Measurements from ENCODE around the gene AGPAT4. TPM values are rescaled to one million over a fixed set of nuclear protein-coding genes. Genes with fewer than 3 reads are reported as not detected.

Gene AGPAT4
- total RNA-seq, 1 experiment from 2014 or later, result 15.5 TPM

DNA sequence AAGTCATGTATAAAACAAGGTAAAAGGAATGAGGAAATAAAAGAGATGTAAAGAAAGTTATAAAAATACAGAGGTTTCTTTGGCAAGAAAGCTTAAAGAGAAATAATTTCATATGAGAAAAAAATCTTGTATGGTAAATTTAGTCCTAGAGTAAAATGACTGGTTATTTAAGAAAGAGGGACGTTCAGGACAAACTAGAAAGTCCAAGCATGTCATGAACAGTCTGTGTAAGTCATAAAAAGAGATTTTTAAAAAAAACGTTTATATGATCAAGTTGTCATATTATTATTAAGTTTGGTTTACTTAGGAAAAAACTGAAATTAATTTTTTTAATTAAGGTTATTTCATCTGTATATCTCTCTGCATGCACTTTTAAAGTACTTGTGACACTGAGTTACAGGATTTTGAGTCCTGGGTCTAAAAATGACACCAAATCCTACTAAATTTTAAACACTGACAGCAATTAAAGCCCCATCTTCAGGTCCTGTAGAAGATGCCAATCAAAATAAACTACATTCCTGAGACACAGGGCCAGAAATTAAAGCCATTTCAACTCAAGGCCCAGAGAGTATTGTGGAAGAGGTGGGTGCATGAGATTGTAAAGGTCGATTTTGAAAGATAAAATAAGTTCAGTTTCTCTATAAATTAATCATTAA lies 62.4 kb downstream of the AGPAT4 start:
- RAD21 ChIA-PET (ENCODE audit: low non-redundant PET in 1 of 2, low total read pairs in 2 of 2, uncharacterized antibody in 2 of 2, unreplicated experiment in 2 of 2), result no interaction called here
- H3K27me3 ChIP-seq (ENCODE audit: insufficient read depth, low read length), result no peaks in the 10 kb centered on the region
- ATAC-seq, result no peak
- no peaks in the 10 kb centered on the region for H3K4me1 ChIP-seq (ENCODE audit: control insufficient read depth in 1 of 2, insufficient read depth in 2 of 2, low read length in 2 of 2)
- DNase-seq (ENCODE audit: low read depth, low spot score), result peak; percentile 26
- H3K4me2 ChIP-seq (ENCODE audit: low read length), result no peak overlapping the region
- BruUV-seq (replicated peaks), result no TSS peak
- H3K9me3 ChIP-seq (ENCODE audit: control insufficient read depth in 1 of 2, insufficient read depth in 1 of 2, low read depth in 1 of 2, low read length in 2 of 2), result peaks cover 15 to 17% of the 10 kb centered on the region in 2 experiments; a peak in 2 of 4 replicates
- H3K9ac ChIP-seq (ENCODE audit: low read length), result no peak overlapping the region
- H3K36me3 ChIP-seq (ENCODE audit: control insufficient read depth in 1 of 2, insufficient read depth in 2 of 2, low read length in 2 of 2), result no peaks in the 10 kb centered on the region; a peak in 1 of 4 replicates
- intact Hi-C loops (cut with micrococcal nuclease), result no loop called here
- no peaks in the 10 kb centered on the region for H4K20me1 ChIP-seq (ENCODE audit: insufficient read depth)
- TF ChIP-seq RAD21 (IDR thresholded peaks at IDR 0.05; ENCODE audit: low read depth), result no peak
- peak; percentile 47; the same call in 1 of the 2 replicates for TF ChIP-seq CBX3 (IDR thresholded peaks at IDR 0.05; ENCODE audit: low read depth)
- TF ChIP-seq, protein P1, sequence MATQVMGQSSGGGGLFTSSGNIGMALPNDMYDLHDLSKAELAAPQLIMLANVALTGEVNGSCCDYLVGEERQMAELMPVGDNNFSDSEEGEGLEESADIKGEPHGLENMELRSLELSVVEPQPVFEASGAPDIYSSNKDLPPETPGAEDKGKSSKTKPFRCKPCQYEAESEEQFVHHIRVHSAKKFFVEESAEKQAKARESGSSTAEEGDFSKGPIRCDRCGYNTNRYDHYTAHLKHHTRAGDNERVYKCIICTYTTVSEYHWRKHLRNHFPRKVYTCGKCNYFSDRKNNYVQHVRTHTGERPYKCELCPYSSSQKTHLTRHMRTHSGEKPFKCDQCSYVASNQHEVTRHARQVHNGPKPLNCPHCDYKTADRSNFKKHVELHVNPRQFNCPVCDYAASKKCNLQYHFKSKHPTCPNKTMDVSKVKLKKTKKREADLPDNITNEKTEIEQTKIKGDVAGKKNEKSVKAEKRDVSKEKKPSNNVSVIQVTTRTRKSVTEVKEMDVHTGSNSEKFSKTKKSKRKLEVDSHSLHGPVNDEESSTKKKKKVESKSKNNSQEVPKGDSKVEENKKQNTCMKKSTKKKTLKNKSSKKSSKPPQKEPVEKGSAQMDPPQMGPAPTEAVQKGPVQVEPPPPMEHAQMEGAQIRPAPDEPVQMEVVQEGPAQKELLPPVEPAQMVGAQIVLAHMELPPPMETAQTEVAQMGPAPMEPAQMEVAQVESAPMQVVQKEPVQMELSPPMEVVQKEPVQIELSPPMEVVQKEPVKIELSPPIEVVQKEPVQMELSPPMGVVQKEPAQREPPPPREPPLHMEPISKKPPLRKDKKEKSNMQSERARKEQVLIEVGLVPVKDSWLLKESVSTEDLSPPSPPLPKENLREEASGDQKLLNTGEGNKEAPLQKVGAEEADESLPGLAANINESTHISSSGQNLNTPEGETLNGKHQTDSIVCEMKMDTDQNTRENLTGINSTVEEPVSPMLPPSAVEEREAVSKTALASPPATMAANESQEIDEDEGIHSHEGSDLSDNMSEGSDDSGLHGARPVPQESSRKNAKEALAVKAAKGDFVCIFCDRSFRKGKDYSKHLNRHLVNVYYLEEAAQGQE (IDR thresholded peaks at IDR 0.05; ENCODE audit: low read depth), result no peak
- H3K9me2 ChIP-seq (ENCODE audit: insufficient read depth), result no peaks in the 10 kb centered on the region
- no peak overlapping the region for H3K27ac ChIP-seq (ENCODE audit: low read depth, low read length)
- CTCF ChIA-PET, result no interaction called here
- no peaks in the 10 kb centered on the region for H3K79me2 ChIP-seq (ENCODE audit: insufficient read depth, low read length)
- POLR2A ChIA-PET, result no interaction called here
- H2AFZ ChIP-seq (ENCODE audit: low read depth, low read length, poor library complexity, severe bottlenecking), result no peak overlapping the region
- no peak overlapping the region for H3K4me3 ChIP-seq (replicated peaks in 1 of 2; ENCODE audit: low read depth in 1 of 2, low read length in 2 of 2)

GRCh38 chr6:161210857-161211256 lies 63.0 kb downstream of the AGPAT4 start:
- Histone ChIP-seq H3K9me3 (ENCODE audit: control insufficient read depth in 1 of 2, insufficient read depth in 1 of 2, low read depth in 1 of 2, low read length in 2 of 2) (peaks cover 12 to 14% of the 10 kb centered on the region in 2 experiments; a peak in 2 of 4 replicates), H3K9me2 (ENCODE audit: insufficient read depth) (no peaks in the 10 kb centered on the region), H3K36me3 (ENCODE audit: control insufficient read depth in 1 of 2, insufficient read depth in 2 of 2, low read length in 2 of 2) (no peaks in the 10 kb centered on the region; a peak in 1 of 4 replicates), H4K20me1 (ENCODE audit: insufficient read depth) (no peaks in the 10 kb centered on the region), H3K4me2 (ENCODE audit: low read length) (no peak overlapping the region), H3K9ac (ENCODE audit: low read length) (no peak overlapping the region), H3K4me3 (replicated peaks in 1 of 2; ENCODE audit: low read depth in 1 of 2, low read length in 2 of 2) (no peak overlapping the region), H3K4me1 (ENCODE audit: control insufficient read depth in 1 of 2, insufficient read depth in 2 of 2, low read length in 2 of 2) (no peaks in the 10 kb centered on the region), H3K27ac (ENCODE audit: low read depth, low read length) (no peak overlapping the region), H2AFZ (ENCODE audit: low read depth, low read length, poor library complexity, severe bottlenecking) (no peak overlapping the region), H3K27me3 (ENCODE audit: insufficient read depth, low read length) (no peaks in the 10 kb centered on the region), H3K79me2 (ENCODE audit: insufficient read depth, low read length) (no peaks in the 10 kb centered on the region)
- ATAC-seq, result no peak
- ChIA-PET RAD21 (ENCODE audit: low non-redundant PET in 1 of 2, low total read pairs in 2 of 2, uncharacterized antibody in 2 of 2, unreplicated experiment in 2 of 2) (no interaction called here), CTCF (no interaction called here), POLR2A (no interaction called here)
- DNase-seq (ENCODE audit: low read depth, low spot score), result no peak
- BruUV-seq (replicated peaks), result no TSS peak
- intact Hi-C loops (cut with micrococcal nuclease), result no loop called here
- TF ChIP-seq CTCF (IDR thresholded peaks at IDR 0.05 in 2 of 3, conservative IDR thresholded peaks at IDR 0.05 in 1 of 3; ENCODE audit: borderline replicate concordance in 1 of 3, insufficient read depth in 1 of 3, low read depth in 2 of 3, low read length in 2 of 3) (no peak), CEBPB (IDR thresholded peaks at IDR 0.05; ENCODE audit: low read depth) (no peak), SIN3A (IDR thresholded peaks at IDR 0.05; ENCODE audit: low read depth) (no peak), POLR2AphosphoS5 (IDR thresholded peaks at IDR 0.05; ENCODE audit: low read depth, low read length) (no peak), EGR1 (IDR thresholded peaks at IDR 0.05; ENCODE audit: low read depth) (no peak), MAX (IDR thresholded peaks at IDR 0.05) (no peak), JUND (IDR thresholded peaks at IDR 0.05) (no peak), EZH2 (IDR thresholded peaks at IDR 0.05) (no peak), ZFX (IDR thresholded peaks at IDR 0.05) (no peak), POLR2A (IDR thresholded peaks at IDR 0.05; ENCODE audit: borderline replicate concordance, extremely low read depth, insufficient read depth, insufficient read length) (no peak), CBX3 (IDR thresholded peaks at IDR 0.05; ENCODE audit: low read depth) (no peak), RAD21 (IDR thresholded peaks at IDR 0.05; ENCODE audit: low read depth) (no peak), SRF (IDR thresholded peaks at IDR 0.05; ENCODE audit: low read depth) (no peak), FOSL1 (IDR thresholded peaks at IDR 0.05; ENCODE audit: low read depth) (no peak)

Measured in HCT116 (cell line).